Fibroblast of mammary gland (primary cell): ENCODE results near the gene CLDN7.
A peak's percentile ranks its signal among the peaks of the same experiment; 100 is the strongest.

Experiments used
- DNase-seq: peaks from one replicate; pipeline ENCODE4 v3.0.0-alpha.2; 2010; ENCODE audit warnings: low read depth
- H3K4me3 ChIP-seq: 2 replicates; pipeline ENCODE4 v1.5.1; 2011; ENCODE audit warnings: low read depth, mild to moderate bottlenecking, low read length, moderate library complexity; ENCODE audit not compliant: control insufficient read depth
- TF ChIP-seq, protein P1 (sequence below): conservative IDR thresholded peaks from 2 replicates; pipeline ENCODE4 v1.5.1; 2011; ENCODE audit warnings: low read depth, low read length, inconsistent platforms; ENCODE audit not compliant: control insufficient read depth, insufficient read depth

The CLDN7 gene

DNA sequence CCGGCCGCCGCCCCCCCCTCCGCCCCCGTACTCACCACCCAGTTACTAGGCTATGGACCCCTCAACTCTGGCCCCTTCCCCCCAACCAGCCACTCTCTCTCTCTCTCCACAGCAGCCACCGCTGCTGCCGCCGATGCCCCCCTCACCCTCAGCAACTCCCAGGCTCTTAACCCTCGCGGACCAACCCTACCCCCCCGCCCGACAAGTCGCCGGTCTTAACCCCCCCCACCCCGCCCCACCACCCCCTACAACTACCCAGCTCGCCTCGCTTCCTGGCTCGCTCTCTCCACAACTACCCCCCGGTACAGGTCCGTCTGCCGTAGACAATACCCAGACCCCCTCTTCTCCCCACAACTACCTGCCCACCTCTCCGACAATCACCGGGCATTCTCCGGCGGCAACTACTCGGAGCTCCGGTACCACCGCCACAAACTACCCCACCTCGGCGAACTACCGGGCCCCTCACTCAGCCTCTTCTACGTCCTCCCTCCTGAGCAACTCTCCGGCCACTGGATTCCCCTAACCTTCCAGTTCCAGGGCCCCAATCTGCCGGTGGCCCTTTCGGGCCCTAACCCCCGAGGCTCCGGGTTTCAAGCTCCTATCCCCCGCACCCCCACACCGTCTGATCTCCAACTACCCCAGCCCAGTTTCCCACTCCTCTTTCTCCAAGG, 23.7 kb downstream of the CLDN7 start:
- DNase-seq, result no peak
- peak overlapping the region; percentile 97 for H3K4me3 ChIP-seq
- TF ChIP-seq, protein P1, sequence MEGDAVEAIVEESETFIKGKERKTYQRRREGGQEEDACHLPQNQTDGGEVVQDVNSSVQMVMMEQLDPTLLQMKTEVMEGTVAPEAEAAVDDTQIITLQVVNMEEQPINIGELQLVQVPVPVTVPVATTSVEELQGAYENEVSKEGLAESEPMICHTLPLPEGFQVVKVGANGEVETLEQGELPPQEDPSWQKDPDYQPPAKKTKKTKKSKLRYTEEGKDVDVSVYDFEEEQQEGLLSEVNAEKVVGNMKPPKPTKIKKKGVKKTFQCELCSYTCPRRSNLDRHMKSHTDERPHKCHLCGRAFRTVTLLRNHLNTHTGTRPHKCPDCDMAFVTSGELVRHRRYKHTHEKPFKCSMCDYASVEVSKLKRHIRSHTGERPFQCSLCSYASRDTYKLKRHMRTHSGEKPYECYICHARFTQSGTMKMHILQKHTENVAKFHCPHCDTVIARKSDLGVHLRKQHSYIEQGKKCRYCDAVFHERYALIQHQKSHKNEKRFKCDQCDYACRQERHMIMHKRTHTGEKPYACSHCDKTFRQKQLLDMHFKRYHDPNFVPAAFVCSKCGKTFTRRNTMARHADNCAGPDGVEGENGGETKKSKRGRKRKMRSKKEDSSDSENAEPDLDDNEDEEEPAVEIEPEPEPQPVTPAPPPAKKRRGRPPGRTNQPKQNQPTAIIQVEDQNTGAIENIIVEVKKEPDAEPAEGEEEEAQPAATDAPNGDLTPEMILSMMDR, result no peak

DNA sequence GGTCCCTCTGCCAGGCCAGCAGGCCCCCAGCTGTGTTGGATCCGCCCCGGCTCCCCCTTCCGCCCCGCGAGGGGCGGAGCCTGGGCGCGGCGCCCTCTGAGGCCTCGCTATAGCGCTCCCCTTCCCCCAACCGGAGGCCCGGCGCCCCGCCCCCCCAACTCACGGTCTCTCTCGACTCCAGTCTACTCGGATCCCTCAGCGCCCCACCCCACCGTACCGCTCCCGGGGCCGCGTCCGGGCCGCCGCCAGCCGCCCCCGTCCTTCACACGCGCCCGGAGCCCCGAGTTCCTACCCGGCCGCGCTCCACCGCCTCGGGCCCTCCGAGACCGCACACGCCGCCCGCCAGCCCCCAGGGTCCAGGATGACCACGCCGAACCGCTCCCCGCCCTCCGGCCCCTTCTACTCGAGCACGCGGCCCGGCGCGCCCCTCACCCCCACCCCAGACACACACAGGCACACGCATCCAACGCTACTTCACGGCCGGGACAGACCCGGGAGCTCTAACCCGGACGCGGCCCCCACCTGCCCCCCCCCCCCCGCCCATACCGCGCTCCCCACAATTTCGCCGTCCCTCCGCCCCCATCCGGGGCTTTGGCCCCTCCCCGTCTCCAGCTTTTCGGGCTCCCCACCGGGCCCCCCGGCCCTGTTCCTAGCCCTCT, 24.4 kb downstream of the CLDN7 start:
- TF ChIP-seq, protein P1, result no peak
- DNase-seq, result peak; percentile 56
- peak overlapping the region; percentile 97 for H3K4me3 ChIP-seq

GRCh38 chr17:7237266-7237760, 25.0 kb downstream of the CLDN7 start:
- peak overlapping the region; percentile 97 for H3K4me3 ChIP-seq
- DNase-seq, result no peak
- TF ChIP-seq, protein P1, result no peak

GRCh38 chr17:7236808-7237207, 25.5 kb downstream of the CLDN7 start:
- no peak overlapping the region for H3K4me3 ChIP-seq
- DNase-seq, result no peak
- TF ChIP-seq, protein P1, result no peak

DNA sequence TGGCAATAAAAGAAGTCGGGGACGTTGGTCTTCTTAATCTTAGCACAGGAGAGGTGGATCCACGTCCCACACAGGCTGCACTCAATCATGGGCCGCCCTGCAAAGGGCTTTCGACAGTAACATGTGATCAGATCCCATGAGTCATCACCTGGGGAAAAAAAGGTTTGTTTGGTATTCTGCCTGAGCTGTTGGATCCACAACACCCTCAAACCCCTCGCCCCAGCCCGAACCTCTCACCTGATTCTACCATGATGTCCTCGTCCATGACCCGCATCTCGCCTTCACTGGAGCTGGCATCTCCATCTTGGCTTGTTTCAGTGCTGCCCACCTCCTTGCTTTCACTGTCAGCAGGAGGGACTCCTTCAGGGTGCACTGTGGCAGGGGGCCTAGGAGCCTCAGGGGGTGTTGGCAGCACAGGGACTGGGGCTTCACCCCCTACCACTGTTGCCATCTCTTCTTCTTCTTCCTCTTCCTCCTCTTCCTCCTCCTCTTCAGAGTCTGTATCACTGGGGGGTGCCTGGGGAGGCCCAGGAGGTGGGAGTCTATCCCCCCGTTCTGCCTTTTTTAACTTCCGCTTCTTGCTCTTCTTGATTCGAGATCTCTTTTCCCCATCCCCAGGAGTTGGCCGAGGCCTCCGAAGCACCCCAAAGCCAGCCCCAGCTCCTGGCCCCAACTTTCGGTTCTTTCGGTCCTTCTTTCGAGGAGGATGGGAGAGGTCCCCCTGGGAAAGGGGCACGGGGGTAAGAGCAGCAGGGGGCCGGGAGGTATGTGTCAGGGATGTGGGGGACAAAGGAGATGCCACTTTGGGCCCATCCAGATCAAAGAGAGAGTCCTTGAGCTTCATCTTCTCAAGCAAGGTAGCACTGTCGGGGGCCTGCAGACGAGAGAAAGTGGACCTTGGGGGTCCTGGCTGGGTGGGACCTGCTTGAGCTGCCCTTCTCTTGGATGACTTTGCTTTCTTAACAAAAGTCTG, 26.3 kb downstream of the CLDN7 start:
- H3K4me3 ChIP-seq, result no peak overlapping the region
- TF ChIP-seq, protein P1, result no peak
- DNase-seq, result peak; percentile 67
